HepG2 (cell line): Measurements from ENCODE around the gene PLEKHG2. TPM values are rescaled to one million over a fixed set of nuclear protein-coding genes. Genes with fewer than 3 reads are reported as not detected.

Source experiments
- ARID4A ChIP-seq: sonication (generic); formaldehyde crosslinking; IDR thresholded peaks from 2 replicates; pipeline ENCODE4 v1.5.0; 2020; ENCODE audit warnings: mild to moderate bottlenecking, missing genetic modification reagents, borderline replicate concordance
- ATF7-NPFF ChIP-seq: sonication (generic); formaldehyde crosslinking; IDR thresholded peaks from 2 replicates; pipeline ENCODE4 v1.8.1; 2023; ENCODE audit warnings: mild to moderate bottlenecking, low read depth, missing genetic modification reagents, moderate library complexity
- CBFB ChIP-seq: sonication (generic); formaldehyde crosslinking; IDR thresholded peaks from 2 replicates; pipeline ENCODE4 v1.4.0; 2020; ENCODE audit warnings: missing genetic modification reagents
- FOSL2 ChIP-seq: sonication (generic); formaldehyde crosslinking; IDR thresholded peaks from 2 replicates; pipeline ENCODE4 v1.4.0; 2020; ENCODE audit warnings: missing genetic modification reagents
- FOXO1 ChIP-seq: sonication (generic); formaldehyde crosslinking; IDR thresholded peaks from 2 replicates; pipeline ENCODE4 v1.4.0; 2020; ENCODE audit warnings: missing genetic modification reagents
- HMG20B ChIP-seq: conservative IDR thresholded peaks from 2 replicates; pipeline ENCODE4 v1.6.1; 2016; ENCODE audit warnings: missing genetic modification reagents, missing compliant biosample characterization
- IRF2 ChIP-seq: IDR thresholded peaks from 2 replicates; pipeline ENCODE4 v1.6.1; 2018; ENCODE audit warnings: missing genetic modification reagents, missing compliant biosample characterization
- MED1 ChIP-seq: sonication (generic); formaldehyde crosslinking; IDR thresholded peaks from 2 replicates; pipeline ENCODE4 v1.4.0; 2020; ENCODE audit warnings: missing genetic modification reagents
- MIER2 ChIP-seq: IDR thresholded peaks from 2 replicates; pipeline ENCODE4 v1.6.1; 2016; ENCODE audit warnings: missing biosample characterization, missing genetic modification reagents
- MXD3 ChIP-seq: IDR thresholded peaks from 2 replicates; pipeline ENCODE4 v1.6.1; 2016; ENCODE audit warnings: mild to moderate bottlenecking, missing biosample characterization, missing genetic modification reagents
- MYC ChIP-seq: sonication (generic); formaldehyde crosslinking; IDR thresholded peaks from 2 replicates; pipeline ENCODE4 v1.9.0; 2021; ENCODE audit warnings: missing genetic modification reagents, borderline replicate concordance
- SMAD3 ChIP-seq: sonication (generic); formaldehyde crosslinking; IDR thresholded peaks from 2 replicates; pipeline ENCODE4 v1.4.0; 2020; ENCODE audit warnings: missing genetic modification reagents
- THAP11 ChIP-seq: IDR thresholded peaks from 2 replicates; pipeline ENCODE4 v1.6.1; 2016; ENCODE audit warnings: missing biosample characterization, missing genetic modification reagents
- ZFP36 ChIP-seq: fragments of 150-350 bp; IDR thresholded peaks from 2 replicates; pipeline ENCODE4 v1.6.1; 2018; ENCODE audit warnings: borderline replicate concordance, low read length, low read depth; ENCODE audit not compliant: partially characterized antibody
- ZFP82 ChIP-seq: sonication (generic); formaldehyde crosslinking; IDR thresholded peaks from 2 replicates; pipeline ENCODE4 v1.5.1; 2020; ENCODE audit warnings: mild to moderate bottlenecking, missing genetic modification reagents, borderline replicate concordance
- ZNF343 ChIP-seq: sonication (generic); formaldehyde crosslinking; IDR thresholded peaks from 2 replicates; pipeline ENCODE4 v1.4.0; 2020; ENCODE audit warnings: mild to moderate bottlenecking, missing genetic modification reagents
- ZNF510 ChIP-seq: sonication (generic); formaldehyde crosslinking; IDR thresholded peaks from 2 replicates; pipeline ENCODE4 v1.4.0; 2020; ENCODE audit warnings: low read depth, mild to moderate bottlenecking, missing genetic modification reagents
- ZNF546 ChIP-seq: sonication (generic); formaldehyde crosslinking; conservative IDR thresholded peaks from 2 replicates; pipeline ENCODE4 v1.8.1; 2023; ENCODE audit warnings: mild to moderate bottlenecking, missing genetic modification reagents
- ZNF703 ChIP-seq: sonication (generic); formaldehyde crosslinking; IDR thresholded peaks from 2 replicates; pipeline ENCODE4 v1.5.1; 2020; ENCODE audit warnings: missing genetic modification reagents, mild to moderate bottlenecking, moderate library complexity, borderline replicate concordance
- ZNF768 ChIP-seq: sonication (generic); formaldehyde crosslinking; IDR thresholded peaks from 2 replicates; pipeline ENCODE4 v1.4.0; 2020; ENCODE audit warnings: missing genetic modification reagents
- ZNF772 ChIP-seq: sonication (generic); formaldehyde crosslinking; IDR thresholded peaks from 2 replicates; pipeline ENCODE4 v1.5.0; 2020; ENCODE audit warnings: mild to moderate bottlenecking, missing genetic modification reagents
- polyA plus RNA-seq, 8 experiments: library from polyadenylated mRNA; depleted of rRNA in 3 of 8; stranded (reverse) in 7 of 8; unstranded in 1 of 8; fragments of >200 nt; fragmentation: Illumina TruSeq in 4 of 8; extraction: Trizol in 4 of 8; gene quantifications; 2 replicates each; pipeline versions ENCODE4 v1.2.1 to v1.2.3, GENCODE V29; 2011 to 2016; ENCODE audit warnings: low read depth in 4 of 8, missing spikeins in 1 of 8, mixed read lengths in 1 of 8; ENCODE audit not compliant: insufficient read depth in 1 of 8
- total RNA-seq, 5 experiments: library from RNA; depleted of rRNA; stranded (reverse); fragments of >200 nt; fragmentation: Illumina TruSeq; extraction: Trizol; gene quantifications; 2 replicates each; pipeline ENCODE4 v1.2.3, GENCODE V29; 2016; ENCODE audit warnings: low read depth in 1 of 5
- TF ChIP-seq, protein P1 (sequence below): sonication (generic); formaldehyde crosslinking; IDR thresholded peaks from 2 replicates; pipeline ENCODE4 v1.4.0; 2020; ENCODE audit warnings: missing genetic modification reagents
- TF ChIP-seq, protein P2 (sequence below): IDR thresholded peaks from 2 replicates; pipeline ENCODE4 v1.6.1; 2016

PLEKHG2 gene
- total and polyA plus RNA-seq, 2 of the 13 experiments (the other 11 are each of a cell fraction or from before 2014, with no cell fraction given), result 3.6 to 6.8 TPM

DNA sequence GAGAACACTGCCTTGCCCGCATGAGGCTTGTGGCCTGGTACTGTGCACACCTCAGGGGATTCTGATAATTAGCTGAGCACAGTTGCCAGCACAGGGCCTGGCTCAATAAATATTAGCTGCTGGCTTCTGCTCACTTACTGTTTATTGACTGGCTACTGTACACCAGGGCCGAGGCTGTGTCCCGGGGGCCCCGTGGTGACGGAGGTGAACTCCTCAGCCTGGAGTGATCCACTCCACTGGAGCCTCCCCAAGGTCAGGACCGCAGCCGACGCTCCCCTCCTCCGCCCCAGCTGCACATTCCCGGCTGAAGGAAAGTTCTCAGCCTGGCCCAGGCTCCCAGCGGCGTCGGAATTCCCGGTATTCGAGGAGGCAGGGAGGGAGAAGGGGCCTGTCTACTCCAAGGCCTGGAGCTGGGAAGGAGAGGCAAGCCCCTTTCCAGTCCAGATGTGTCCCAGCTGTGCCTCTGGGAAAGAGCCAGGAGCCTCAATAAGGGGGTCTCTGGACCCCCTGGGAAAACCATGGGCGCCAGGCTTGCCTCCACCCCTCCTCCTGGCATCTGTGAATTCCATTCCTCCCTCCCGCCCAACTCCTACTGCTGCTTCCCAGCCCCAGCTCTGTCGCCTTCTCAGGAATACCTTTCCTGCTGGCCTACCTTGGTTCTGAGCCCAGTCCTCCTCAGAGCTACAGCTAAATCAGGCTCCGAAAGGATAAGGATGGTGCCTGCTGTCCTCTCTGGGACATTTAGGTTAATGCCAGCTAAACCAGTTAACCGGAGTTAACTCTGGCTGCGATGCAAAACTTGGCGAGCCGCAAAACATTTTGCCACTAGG, 16.0 kb downstream of the PLEKHG2 start (continued):
- peak; percentile 66; the same call in 1 of the 2 replicates for TF ChIP-seq ARID4A (CRISPR knock-in tag)
- TF ChIP-seq ZFP82 (CRISPR knock-in tag), result no peak
- peak; percentile 29; the same call in 1 of the 2 replicates for TF ChIP-seq ZNF768 (CRISPR knock-in tag)
- TF ChIP-seq ZNF772 (CRISPR knock-in tag), result no peak
- TF ChIP-seq FOXO1 (CRISPR knock-in tag), result peak; percentile 30; the same call in 1 of the 2 replicates
- TF ChIP-seq FOSL2 (CRISPR knock-in tag), result peak; percentile 17; the same call in 1 of the 2 replicates
- no peak for TF ChIP-seq MYC (CRISPR knock-in tag)
- TF ChIP-seq IRF2 (CRISPR knock-in tag), result no peak
- TF ChIP-seq MED1 (CRISPR knock-in tag), result peak; percentile 51; the same call in 1 of the 2 replicates
- TF ChIP-seq THAP11 (CRISPR knock-in tag), result peak; percentile 46; the same call in 1 of the 2 replicates
- TF ChIP-seq, protein P1, sequence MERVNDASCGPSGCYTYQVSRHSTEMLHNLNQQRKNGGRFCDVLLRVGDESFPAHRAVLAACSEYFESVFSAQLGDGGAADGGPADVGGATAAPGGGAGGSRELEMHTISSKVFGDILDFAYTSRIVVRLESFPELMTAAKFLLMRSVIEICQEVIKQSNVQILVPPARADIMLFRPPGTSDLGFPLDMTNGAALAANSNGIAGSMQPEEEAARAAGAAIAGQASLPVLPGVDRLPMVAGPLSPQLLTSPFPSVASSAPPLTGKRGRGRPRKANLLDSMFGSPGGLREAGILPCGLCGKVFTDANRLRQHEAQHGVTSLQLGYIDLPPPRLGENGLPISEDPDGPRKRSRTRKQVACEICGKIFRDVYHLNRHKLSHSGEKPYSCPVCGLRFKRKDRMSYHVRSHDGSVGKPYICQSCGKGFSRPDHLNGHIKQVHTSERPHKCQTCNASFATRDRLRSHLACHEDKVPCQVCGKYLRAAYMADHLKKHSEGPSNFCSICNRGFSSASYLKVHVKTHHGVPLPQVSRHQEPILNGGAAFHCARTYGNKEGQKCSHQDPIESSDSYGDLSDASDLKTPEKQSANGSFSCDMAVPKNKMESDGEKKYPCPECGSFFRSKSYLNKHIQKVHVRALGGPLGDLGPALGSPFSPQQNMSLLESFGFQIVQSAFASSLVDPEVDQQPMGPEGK (CRISPR knock-in tag), result peak; percentile 79
- no peak for TF ChIP-seq ZFP36
- TF ChIP-seq HMG20B (CRISPR knock-in tag), result no peak
- no peak for TF ChIP-seq ZNF510 (CRISPR knock-in tag)
- no peak for TF ChIP-seq MXD3
- TF ChIP-seq ZNF546 (CRISPR knock-in tag), result no peak
- TF ChIP-seq ZNF343 (CRISPR knock-in tag), result no peak
- TF ChIP-seq SMAD3 (CRISPR knock-in tag), result 0 out of 2 replicates have a peak, but pooled peaks have one; percentile 34
- TF ChIP-seq MIER2 (CRISPR knock-in tag), result no peak
- no peak for TF ChIP-seq ZNF703
- TF ChIP-seq ATF7-NPFF (CRISPR knock-in tag), result no peak
- no peak for TF ChIP-seq CBFB (CRISPR knock-in tag)
- TF ChIP-seq, protein P2, sequence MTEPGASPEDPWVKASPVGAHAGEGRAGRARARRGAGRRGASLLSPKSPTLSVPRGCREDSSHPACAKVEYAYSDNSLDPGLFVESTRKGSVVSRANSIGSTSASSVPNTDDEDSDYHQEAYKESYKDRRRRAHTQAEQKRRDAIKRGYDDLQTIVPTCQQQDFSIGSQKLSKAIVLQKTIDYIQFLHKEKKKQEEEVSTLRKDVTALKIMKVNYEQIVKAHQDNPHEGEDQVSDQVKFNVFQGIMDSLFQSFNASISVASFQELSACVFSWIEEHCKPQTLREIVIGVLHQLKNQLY, result no peak
